Mammary epithelial cell (primary cell): ENCODE results near the gene FAM111B.

Source experiments
- CTCF ChIP-seq, 2 donors: IDR thresholded peaks in 1 of 2; conservative IDR thresholded peaks in 1 of 2; 2 replicates each; pipeline ENCODE4 v1.5.1; 2011 to 2012; ENCODE audit warnings: inconsistent platforms in 2 of 2, low read length in 2 of 2, mild to moderate bottlenecking in 2 of 2, control low read depth in 1 of 2, low read depth in 1 of 2; ENCODE audit not compliant: insufficient read depth in 1 of 2; ENCODE audit errors: extremely low read depth in 1 of 2
- EZH2 ChIP-seq: IDR thresholded peaks from 2 replicates; pipeline ENCODE4 v1.6.1; 2012; ENCODE audit warnings: low read length, inconsistent platforms, borderline replicate concordance

DNA sequence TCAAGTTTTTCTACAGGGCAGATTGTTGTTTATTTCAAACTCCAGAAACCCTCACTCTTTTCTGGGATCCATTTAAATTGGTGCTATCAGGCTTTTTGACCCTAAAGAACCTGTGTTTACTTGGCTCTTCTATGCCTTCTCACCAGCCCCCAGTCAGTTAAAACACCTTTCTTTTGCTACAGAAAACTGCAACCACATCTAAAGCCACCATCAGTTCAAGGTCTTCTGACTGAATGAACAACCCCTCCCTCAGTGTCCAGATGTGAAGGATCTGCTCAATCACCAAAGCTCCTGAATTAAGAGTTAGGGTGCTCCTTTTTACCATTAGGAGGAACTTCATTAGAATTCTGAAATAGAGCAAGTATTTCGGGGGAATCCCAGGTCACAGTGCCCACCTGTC is 28.0 kb upstream of the FAM111B start:
- TF ChIP-seq CTCF (conservative IDR thresholded peaks at IDR 0.05 in 1 of 2, IDR thresholded peaks at IDR 0.05 in 1 of 2; ENCODE audit: extremely low read depth in 1 of 2, insufficient read depth in 1 of 2, low read depth in 1 of 2, low read length in 2 of 2) (no peak), EZH2 (no peak)
